Memory B cell (primary cell): ENCODE results near the gene KCNMA1.

Experiments used
- ATAC-seq: fragments of 150-1000 bp; cut with Tn5 transposase; 2 replicates; pipeline ENCODE4 v1.10.0; 2021; ENCODE audit warnings: low read depth, mild to moderate bottlenecking, moderate library complexity
- DNase-seq, 2 donors: peaks; one replicate each; pipeline ENCODE4 v3.0.0; 2022; ENCODE audit warnings: low spot score in 2 of 2
- H3K27ac Mint-ChIP-seq: one replicate; pipeline ENCODE4 v1.8.0; 2022; ENCODE audit warnings: mild to moderate bottlenecking, moderate library complexity, mixed read lengths
- H3K27me3 Mint-ChIP-seq: one replicate; pipeline ENCODE4 v1.8.0; 2022; ENCODE audit warnings: mixed read lengths
- H3K36me3 Mint-ChIP-seq: one replicate; pipeline ENCODE4 v1.8.0; 2022; ENCODE audit warnings: mild to moderate bottlenecking, mixed read lengths
- H3K4me1 Mint-ChIP-seq: one replicate; pipeline ENCODE4 v1.8.0; 2022; ENCODE audit warnings: mixed read lengths
- H3K4me3 Mint-ChIP-seq: one replicate; pipeline ENCODE4 v1.8.0; 2022; ENCODE audit warnings: mild to moderate bottlenecking, moderate library complexity, mixed read lengths
- H3K9me3 Mint-ChIP-seq: one replicate; pipeline ENCODE4 v1.8.0; 2022; ENCODE audit warnings: mixed read lengths

KCNMA1 gene

GRCh38 chr10:77647543-77648293, 10.1 kb upstream of the KCNMA1 start:
- H3K4me1 Mint-ChIP-seq = peaks cover 2% of the 10 kb centered on the region
- peaks cover 6% of the 10 kb centered on the region for H3K27me3 Mint-ChIP-seq
- no peaks in the 10 kb centered on the region for H3K36me3 Mint-ChIP-seq
- H3K27ac Mint-ChIP-seq = no peak overlapping the region
- H3K9me3 Mint-ChIP-seq = no peaks in the 10 kb centered on the region
- ATAC-seq (no peak), DNase-seq (no peak)
- H3K4me3 Mint-ChIP-seq = no peak overlapping the region

DNA sequence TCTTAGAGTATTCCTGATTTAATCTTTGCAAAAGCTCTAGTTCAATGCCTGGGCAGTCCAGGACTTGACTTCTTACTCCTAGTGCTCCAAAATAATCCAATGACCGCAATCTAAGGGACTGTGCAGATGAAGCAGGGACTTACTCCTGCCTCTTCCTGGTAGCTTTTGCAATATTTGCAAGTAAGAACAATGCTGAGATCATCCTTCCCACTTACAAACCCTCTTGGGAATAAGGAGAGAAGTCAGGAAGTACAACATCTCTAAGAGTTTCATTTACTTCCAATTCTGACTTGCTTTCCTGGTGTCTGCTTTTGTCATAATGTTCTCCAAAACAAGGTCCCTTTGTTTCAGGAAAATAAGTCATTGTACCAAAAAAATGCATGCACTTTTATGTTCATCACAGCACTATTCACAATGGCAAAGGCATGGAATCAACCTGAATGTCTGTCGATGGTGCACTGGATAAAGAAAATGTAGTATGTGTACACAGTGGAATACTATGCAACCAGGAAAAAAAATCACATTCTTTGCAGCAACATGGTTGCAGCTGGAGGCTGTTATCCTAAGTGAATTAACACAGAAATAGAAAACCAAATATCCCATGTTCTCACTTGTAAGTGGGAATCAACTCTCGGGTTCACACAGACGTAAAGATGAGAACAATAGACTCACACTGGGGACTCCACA, 7.1 kb upstream of the KCNMA1 start:
- ATAC-seq (no peak), DNase-seq (no peak)
- Mint-ChIP-seq H3K4me1 (peaks cover 2% of the 10 kb centered on the region), H3K36me3 (no peaks in the 10 kb centered on the region), H3K4me3 (no peak overlapping the region), H3K27ac (no peak overlapping the region), H3K9me3 (no peaks in the 10 kb centered on the region), H3K27me3 (peaks cover 5% of the 10 kb centered on the region)

DNA sequence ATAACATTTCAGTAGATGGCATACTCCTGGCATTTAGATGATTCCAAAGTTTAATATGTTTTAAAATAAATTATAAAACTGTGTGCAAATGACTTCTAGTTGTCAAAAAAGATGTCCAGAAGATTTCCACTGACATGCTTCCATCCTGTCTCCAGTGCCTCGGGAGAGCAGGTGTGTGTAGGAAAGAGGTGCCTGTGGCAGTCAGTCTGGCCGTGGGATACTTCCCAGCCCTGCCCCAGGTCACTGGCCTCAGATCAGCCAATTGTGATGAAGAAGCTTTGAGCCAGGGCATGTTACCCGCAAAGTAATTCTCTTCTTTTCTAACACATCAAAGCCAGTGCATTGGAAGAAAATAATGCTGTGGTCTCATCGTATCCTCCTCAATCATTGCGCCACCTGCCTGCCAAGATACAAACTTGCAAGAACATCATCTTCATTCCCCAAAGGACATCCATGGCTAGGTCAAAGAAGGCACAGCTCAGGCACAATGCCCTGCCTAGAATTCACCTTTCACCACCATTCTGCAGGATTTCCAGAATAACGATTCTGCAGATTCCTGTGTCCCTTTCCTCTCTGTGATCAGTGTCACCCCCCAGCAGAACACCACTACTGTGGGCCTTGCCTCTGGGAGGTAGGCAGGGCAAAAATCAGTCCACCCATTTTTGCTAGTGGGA, 6.3 kb upstream of the KCNMA1 start:
- H3K27me3 Mint-ChIP-seq = peaks cover 10% of the 10 kb centered on the region
- peaks cover 3% of the 10 kb centered on the region for H3K4me1 Mint-ChIP-seq
- no peaks in the 10 kb centered on the region for H3K36me3 Mint-ChIP-seq
- ATAC-seq (peak; percentile 43), DNase-seq (peak; percentile 22 to 37)
- H3K9me3 Mint-ChIP-seq = no peaks in the 10 kb centered on the region
- no peak overlapping the region for H3K27ac Mint-ChIP-seq
- H3K4me3 Mint-ChIP-seq = no peak overlapping the region

- Mint-ChIP-seq H3K4me3 (no peak overlapping the region), H3K36me3 (no peaks in the 10 kb centered on the region), H3K27me3 (peaks cover 16% of the 10 kb centered on the region), H3K4me1 (peaks cover 7% of the 10 kb centered on the region), H3K9me3 (no peaks in the 10 kb centered on the region), H3K27ac (no peak overlapping the region)
- peak; percentile 59 to 61 for DNase-seq
- ATAC-seq = no peak
Observed at GRCh38 chr10:77641788-77642397, 4.3 kb upstream of the KCNMA1 start.

DNA sequence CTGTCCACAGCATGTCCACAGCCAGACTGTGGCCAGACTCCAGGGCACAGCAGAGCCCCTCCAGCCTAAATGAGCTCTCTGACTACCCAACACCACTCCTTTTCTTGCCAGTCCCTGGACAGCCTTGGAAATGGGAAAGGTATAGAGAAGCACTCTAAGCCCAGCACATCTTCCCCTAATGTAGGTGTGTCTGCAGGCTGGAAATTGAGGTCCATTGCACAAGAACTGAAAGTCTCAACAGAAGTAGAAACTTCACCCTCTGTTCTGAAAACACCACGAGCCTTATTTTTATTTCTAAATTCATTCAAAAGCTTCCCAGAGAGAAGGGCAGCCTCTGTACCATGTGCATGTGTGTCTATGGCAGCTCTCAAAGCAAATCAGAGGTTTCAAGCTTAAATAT, 3.7 kb upstream of the KCNMA1 start:
- DNase-seq = no peak
- Mint-ChIP-seq H3K27ac (no peak overlapping the region), H3K4me3 (no peak overlapping the region), H3K4me1 (peaks cover 12% of the 10 kb centered on the region), H3K27me3 (peaks cover 20% of the 10 kb centered on the region), H3K36me3 (no peaks in the 10 kb centered on the region), H3K9me3 (no peaks in the 10 kb centered on the region)
- no peak for ATAC-seq

GRCh38 chr10:77640167-77640566, 2.6 kb upstream of the KCNMA1 start:
- no peaks in the 10 kb centered on the region for H3K36me3 Mint-ChIP-seq
- ATAC-seq (no peak), DNase-seq (no peak)
- H3K27ac Mint-ChIP-seq = no peak overlapping the region
- peaks cover 22% of the 10 kb centered on the region for H3K27me3 Mint-ChIP-seq
- no peak overlapping the region for H3K4me3 Mint-ChIP-seq
- H3K4me1 Mint-ChIP-seq = peaks cover 12% of the 10 kb centered on the region
- no peaks in the 10 kb centered on the region for H3K9me3 Mint-ChIP-seq

GRCh38 chr10:77639756-77640155, 2.1 kb upstream of the KCNMA1 start:
- ATAC-seq = no peak
- no peaks in the 10 kb centered on the region for H3K36me3 Mint-ChIP-seq
- no peak for DNase-seq
- H3K27me3 Mint-ChIP-seq = peaks cover 23% of the 10 kb centered on the region
- no peaks in the 10 kb centered on the region for H3K9me3 Mint-ChIP-seq
- H3K4me1 Mint-ChIP-seq = peaks cover 12% of the 10 kb centered on the region
- no peak overlapping the region for H3K27ac Mint-ChIP-seq
- H3K4me3 Mint-ChIP-seq = no peak overlapping the region

- Mint-ChIP-seq H3K36me3 (no peaks in the 10 kb centered on the region), H3K9me3 (no peaks in the 10 kb centered on the region), H3K27me3 (peaks cover 23% of the 10 kb centered on the region), H3K4me1 (peaks cover 12% of the 10 kb centered on the region), H3K27ac (no peak overlapping the region), H3K4me3 (peak overlapping the region; percentile 88)
- peak in 1 of 2 donors; percentile 16 for DNase-seq
- no peak for ATAC-seq
Observed at GRCh38 chr10:77638321-77639101, 903 bp upstream of the KCNMA1 start.

GRCh38 chr10:77636967-77637531, 559 bp downstream of the KCNMA1 start:
- DNase-seq = no peak
- Mint-ChIP-seq H3K27ac (no peak overlapping the region), H3K4me1 (peaks cover 12% of the 10 kb centered on the region)

DNA sequence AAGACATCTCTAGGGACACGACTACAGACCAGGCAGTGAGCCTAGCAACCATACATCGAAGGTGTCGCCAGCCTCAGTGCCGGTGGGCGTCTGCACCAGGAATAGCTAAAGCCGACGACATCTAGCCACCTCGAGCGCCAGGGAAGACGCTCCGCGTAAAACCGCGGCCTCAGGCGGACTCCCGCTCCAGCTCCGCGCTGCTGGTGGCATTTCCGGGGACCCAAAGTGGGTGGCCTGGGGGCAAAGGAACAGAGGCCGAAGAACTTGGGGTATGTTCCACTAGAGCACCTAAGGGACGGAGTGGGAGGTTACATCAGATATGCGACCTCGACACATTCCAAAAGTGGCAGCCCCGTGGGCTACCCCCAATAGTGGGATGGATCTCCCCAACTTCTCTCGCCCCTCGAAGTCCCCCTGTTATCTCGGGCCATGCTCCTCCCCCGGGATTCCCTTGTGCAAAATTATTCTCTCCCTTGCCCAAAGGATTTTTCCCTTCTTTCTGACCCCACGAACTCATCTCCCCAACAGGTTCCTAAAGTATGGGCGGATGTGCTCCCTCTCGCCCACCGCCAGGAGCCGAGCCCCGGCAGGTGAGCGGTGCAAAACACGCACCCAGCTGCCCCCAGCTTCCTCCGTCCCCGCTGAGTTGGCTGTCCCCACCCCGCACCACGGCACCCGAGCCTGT, 1.2 kb downstream of the KCNMA1 start:
- Mint-ChIP-seq H3K9me3 (no peaks in the 10 kb centered on the region), H3K27ac (no peak overlapping the region), H3K4me1 (peaks cover 12% of the 10 kb centered on the region), H3K36me3 (no peaks in the 10 kb centered on the region), H3K27me3 (peaks cover 23% of the 10 kb centered on the region), H3K4me3 (peak overlapping the region; percentile 94)
- ATAC-seq = no peak
- DNase-seq = no peak

More at GRCh38 chr10:77636967-77637531, 559 bp downstream of the KCNMA1 start:
- ATAC-seq = no peak
- H3K4me3 Mint-ChIP-seq = peak overlapping the region; percentile 94
- H3K9me3 Mint-ChIP-seq = no peaks in the 10 kb centered on the region
- peaks cover 23% of the 10 kb centered on the region for H3K27me3 Mint-ChIP-seq
- no peaks in the 10 kb centered on the region for H3K36me3 Mint-ChIP-seq

DNA sequence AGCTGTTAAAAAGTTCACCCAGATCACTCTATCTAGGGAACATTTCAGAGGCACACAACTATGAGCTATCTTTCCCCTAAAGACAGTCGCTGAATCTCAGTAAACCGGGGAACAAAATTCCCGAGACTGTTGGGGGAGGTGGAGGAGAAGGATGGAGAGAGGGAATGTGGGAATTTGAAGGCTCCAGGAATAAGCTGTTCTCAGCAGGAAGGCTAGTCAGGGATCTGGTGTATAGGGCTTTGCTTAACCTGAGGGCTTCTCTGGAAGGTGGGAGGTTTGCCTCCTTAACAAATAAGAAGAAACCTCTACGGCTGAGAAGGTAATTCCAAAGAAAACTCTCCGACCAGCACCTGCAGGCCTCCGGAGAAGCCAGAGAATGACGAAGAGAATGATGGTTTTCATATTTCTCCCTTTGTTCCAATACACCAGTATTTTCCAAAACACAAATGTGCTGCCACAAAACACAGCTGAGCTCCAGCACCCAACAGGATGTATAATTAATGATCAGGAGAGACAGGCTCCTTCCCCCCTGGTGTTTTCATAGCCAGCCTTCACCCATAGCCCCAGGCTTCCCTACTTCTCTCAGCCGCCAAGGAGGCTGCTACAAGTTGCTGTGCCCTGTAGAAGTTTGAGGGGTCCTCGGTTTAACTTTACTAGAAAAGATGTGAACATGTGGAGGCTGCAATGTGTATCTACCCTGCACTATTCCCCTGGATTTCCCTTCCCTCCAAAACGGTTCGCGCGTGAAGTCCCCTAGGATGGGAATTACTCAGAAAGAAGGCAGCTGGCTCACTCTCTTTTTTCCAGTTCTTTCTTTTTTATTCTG, 2.0 kb downstream of the KCNMA1 start:
- Mint-ChIP-seq H3K4me3 (no peak overlapping the region), H3K27ac (no peak overlapping the region), H3K27me3 (peaks cover 23% of the 10 kb centered on the region), H3K4me1 (peaks cover 12% of the 10 kb centered on the region), H3K9me3 (no peaks in the 10 kb centered on the region), H3K36me3 (no peaks in the 10 kb centered on the region)
- no peak for DNase-seq
- no peak for ATAC-seq

DNA sequence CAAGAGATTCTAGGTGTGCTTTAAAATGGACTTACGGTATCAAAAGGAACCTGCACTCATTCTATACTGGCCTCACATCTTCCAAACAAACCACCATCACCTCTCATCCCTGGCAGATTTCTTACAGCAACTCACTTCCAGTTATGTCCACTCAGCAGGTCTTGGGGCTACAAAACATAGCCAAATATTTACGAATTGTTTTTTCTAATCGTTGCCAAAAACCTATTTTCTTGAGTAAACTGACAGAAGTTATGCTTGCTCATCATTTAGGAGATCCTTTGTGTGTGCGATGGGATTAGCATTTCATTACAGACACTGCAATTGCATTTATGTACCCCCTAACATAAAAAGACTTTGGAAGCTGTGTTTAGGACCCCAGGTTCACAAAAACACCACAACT, 2.7 kb downstream of the KCNMA1 start:
- H3K4me1 Mint-ChIP-seq = peaks cover 12% of the 10 kb centered on the region
- DNase-seq (no peak), ATAC-seq (no peak)
- no peak overlapping the region for H3K27ac Mint-ChIP-seq
- H3K27me3 Mint-ChIP-seq = peaks cover 20% of the 10 kb centered on the region
- H3K9me3 Mint-ChIP-seq = no peaks in the 10 kb centered on the region
- H3K4me3 Mint-ChIP-seq = no peak overlapping the region
- no peaks in the 10 kb centered on the region for H3K36me3 Mint-ChIP-seq
